ENCODE measurements around the gene SKI.

SKI gene

GRCh38 chr1:2339206-2340085, 111.3 kb downstream of the SKI start:
- no peak for DNase-seq (ENCODE audit: low read depth in 2 of 2)

GRCh38 chr1:2340086-2340917, 112.2 kb downstream of the SKI start:
- DNase-seq (ENCODE audit: low read depth in 2 of 2) = no peak

- no peak for DNase-seq (ENCODE audit: low read depth in 2 of 2)
Observed at GRCh38 chr1:2340918-2341254, 112.8 kb downstream of the SKI start.

- DNase-seq (ENCODE audit: low read depth in 2 of 2) = no peak
Observed at GRCh38 chr1:2341706-2342383, 113.7 kb downstream of the SKI start.

GRCh38 chr1:2342384-2343022, 114.4 kb downstream of the SKI start:
- DNase-seq (ENCODE audit: low read depth in 2 of 2) = no peak

GRCh38 chr1:2343023-2343935, 115.2 kb downstream of the SKI start:
- DNase-seq (ENCODE audit: low read depth in 2 of 2) = no peak

- DNase-seq (ENCODE audit: low read depth in 2 of 2) = no peak
Observed at GRCh38 chr1:2344121-2344681, 116.1 kb downstream of the SKI start.

- no peak for DNase-seq (ENCODE audit: low read depth in 2 of 2)
Observed at GRCh38 chr1:2344744-2345296, 116.7 kb downstream of the SKI start.

GRCh38 chr1:2345297-2346075, 117.4 kb downstream of the SKI start:
- no peak for DNase-seq (ENCODE audit: low read depth in 2 of 2)

- DNase-seq (ENCODE audit: low read depth in 2 of 2) = no peak
Observed at GRCh38 chr1:2346691-2347408, 118.7 kb downstream of the SKI start.

GRCh38 chr1:2347409-2347785, 119.3 kb downstream of the SKI start:
- no peak for DNase-seq (ENCODE audit: low read depth in 2 of 2)

- DNase-seq (ENCODE audit: low read depth in 2 of 2) = no peak
Observed at GRCh38 chr1:2347896-2348295, 119.8 kb downstream of the SKI start.

GRCh38 chr1:2348346-2349325, 120.5 kb downstream of the SKI start:
- DNase-seq (ENCODE audit: low read depth in 2 of 2) = no peak

- no peak for DNase-seq (ENCODE audit: low read depth in 2 of 2)
Observed at GRCh38 chr1:2349806-2350205, 121.7 kb downstream of the SKI start.

- DNase-seq (ENCODE audit: low read depth in 2 of 2) = no peak
Observed at GRCh38 chr1:2350501-2350900, 122.4 kb downstream of the SKI start.

GRCh38 chr1:2350911-2351655, 123.0 kb downstream of the SKI start:
- DNase-seq (ENCODE audit: low read depth in 2 of 2) = no peak

- no peak for DNase-seq (ENCODE audit: low read depth in 2 of 2)
Observed at GRCh38 chr1:2351723-2352122, 123.6 kb downstream of the SKI start.

Data from stimulated activated CD4-positive, alpha-beta T cell treated with anti-CD3 and anti-CD28 coated beads, Interleukin-4, amount 100 ng/mL, for 48 hours (primary cell).